Measurements from ENCODE around the gene EIF2S1. TPM values are rescaled to one million over a fixed set of nuclear protein-coding genes. Genes with fewer than 3 reads are reported as not detected.

Gene EIF2S1
- total and polyA plus RNA-seq, 4 donors: 22.5 to 109 (median 58.5) TPM

DNA sequence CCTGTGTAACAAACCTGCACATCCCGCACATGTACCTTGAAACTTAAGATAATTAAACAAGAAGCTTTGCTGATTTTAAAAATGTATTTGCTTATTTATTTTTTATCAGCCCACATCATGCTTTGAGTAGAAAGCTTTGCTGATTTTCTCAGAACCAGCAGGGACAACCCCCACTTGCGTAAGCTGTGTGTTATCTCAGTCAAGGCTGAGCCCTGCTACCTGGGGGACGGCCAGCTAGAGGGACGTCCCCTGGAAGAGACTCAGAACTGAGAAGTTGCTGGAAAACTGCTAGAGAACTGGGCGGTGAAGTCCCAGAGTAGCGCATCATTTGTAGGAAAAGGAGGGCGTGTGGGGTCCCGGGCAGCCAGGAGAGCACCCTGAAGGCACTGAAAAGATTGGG lies 56.0 kb downstream of the EIF2S1 start:
- no peak overlapping the region for H3K9ac ChIP-seq (ENCODE audit: insufficient read depth in 1 of 2, low read length in 2 of 2)
- TF ChIP-seq, protein P1, sequence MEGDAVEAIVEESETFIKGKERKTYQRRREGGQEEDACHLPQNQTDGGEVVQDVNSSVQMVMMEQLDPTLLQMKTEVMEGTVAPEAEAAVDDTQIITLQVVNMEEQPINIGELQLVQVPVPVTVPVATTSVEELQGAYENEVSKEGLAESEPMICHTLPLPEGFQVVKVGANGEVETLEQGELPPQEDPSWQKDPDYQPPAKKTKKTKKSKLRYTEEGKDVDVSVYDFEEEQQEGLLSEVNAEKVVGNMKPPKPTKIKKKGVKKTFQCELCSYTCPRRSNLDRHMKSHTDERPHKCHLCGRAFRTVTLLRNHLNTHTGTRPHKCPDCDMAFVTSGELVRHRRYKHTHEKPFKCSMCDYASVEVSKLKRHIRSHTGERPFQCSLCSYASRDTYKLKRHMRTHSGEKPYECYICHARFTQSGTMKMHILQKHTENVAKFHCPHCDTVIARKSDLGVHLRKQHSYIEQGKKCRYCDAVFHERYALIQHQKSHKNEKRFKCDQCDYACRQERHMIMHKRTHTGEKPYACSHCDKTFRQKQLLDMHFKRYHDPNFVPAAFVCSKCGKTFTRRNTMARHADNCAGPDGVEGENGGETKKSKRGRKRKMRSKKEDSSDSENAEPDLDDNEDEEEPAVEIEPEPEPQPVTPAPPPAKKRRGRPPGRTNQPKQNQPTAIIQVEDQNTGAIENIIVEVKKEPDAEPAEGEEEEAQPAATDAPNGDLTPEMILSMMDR (IDR thresholded peaks at IDR 0.05; ENCODE audit: control extremely low read depth, extremely low read depth): no peak
- no peaks in the 10 kb centered on the region for H3K9me3 ChIP-seq (ENCODE audit: control insufficient read depth in 4 of 4, insufficient read depth in 3 of 4, low read length in 3 of 4)
- ATAC-seq (ENCODE audit: insufficient read depth, low FRiP score) (no peak), DNase-seq (no peak)
- H3K27me3 ChIP-seq (ENCODE audit: control insufficient read depth in 3 of 3, insufficient read depth in 3 of 3, low read length in 2 of 3): peaks cover 0 to 13% (median 12%) of the 10 kb centered on the region in 3 donors
- no peak overlapping the region for H3K4me3 ChIP-seq
- H3K27ac ChIP-seq (ENCODE audit: low read depth in 1 of 2, low read length in 1 of 2): no peak overlapping the region
- peaks cover 0 to 6% (median 2%) of the 10 kb centered on the region in 5 donors for H3K4me1 ChIP-seq (ENCODE audit: control insufficient read depth in 5 of 5, insufficient read depth in 5 of 5, low read length in 5 of 5)
- 72 to 86% methylated on average over 8 of the region's 8 CpGs for WGBS, 2 donors
- H3K36me3 ChIP-seq (ENCODE audit: control insufficient read depth in 4 of 4, insufficient read depth in 4 of 4, low read length in 4 of 4): no peaks in the 10 kb centered on the region

DNA sequence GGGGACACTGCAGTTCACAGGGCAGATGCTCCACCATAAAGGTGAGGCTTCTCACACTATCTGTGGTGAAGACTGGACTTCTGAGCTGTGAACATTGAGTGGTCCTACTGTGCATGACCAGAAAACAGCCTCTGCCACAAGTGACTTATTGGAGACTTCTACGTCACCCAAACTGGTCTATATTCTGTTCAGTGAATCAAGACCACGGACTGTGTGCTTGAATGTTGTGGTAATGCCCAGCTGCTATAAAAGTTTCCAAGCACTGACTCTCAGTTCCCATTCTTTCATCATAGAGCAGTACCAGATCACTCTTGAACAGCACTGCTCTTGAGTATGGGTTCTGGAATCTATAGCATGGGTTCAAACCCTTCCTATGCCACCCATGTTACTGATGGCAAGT lies 56.7 kb downstream of the EIF2S1 start:
- WGBS, 2 donors: 84 to 89% methylated on average over 2 of the region's 2 CpGs
- ATAC-seq (ENCODE audit: insufficient read depth, low FRiP score) (no peak), DNase-seq (no peak)
- Histone ChIP-seq H3K9me3 (ENCODE audit: control insufficient read depth in 4 of 4, insufficient read depth in 3 of 4, low read length in 3 of 4) (no peaks in the 10 kb centered on the region), H3K27ac (ENCODE audit: low read depth in 1 of 2, low read length in 1 of 2) (no peak overlapping the region), H3K27me3 (ENCODE audit: control insufficient read depth in 3 of 3, insufficient read depth in 3 of 3, low read length in 2 of 3) (peaks cover 0 to 6% (median 6%) of the 10 kb centered on the region in 3 donors), H3K4me1 (ENCODE audit: control insufficient read depth in 5 of 5, insufficient read depth in 5 of 5, low read length in 5 of 5) (peaks cover 0 to 4% (median 2%) of the 10 kb centered on the region in 5 donors), H3K9ac (ENCODE audit: insufficient read depth in 1 of 2, low read length in 2 of 2) (no peak overlapping the region), H3K36me3 (ENCODE audit: control insufficient read depth in 4 of 4, insufficient read depth in 4 of 4, low read length in 4 of 4) (no peaks in the 10 kb centered on the region), H3K4me3 (no peak overlapping the region)
- TF ChIP-seq, protein P1 (IDR thresholded peaks at IDR 0.05; ENCODE audit: control extremely low read depth, extremely low read depth): no peak

DNA sequence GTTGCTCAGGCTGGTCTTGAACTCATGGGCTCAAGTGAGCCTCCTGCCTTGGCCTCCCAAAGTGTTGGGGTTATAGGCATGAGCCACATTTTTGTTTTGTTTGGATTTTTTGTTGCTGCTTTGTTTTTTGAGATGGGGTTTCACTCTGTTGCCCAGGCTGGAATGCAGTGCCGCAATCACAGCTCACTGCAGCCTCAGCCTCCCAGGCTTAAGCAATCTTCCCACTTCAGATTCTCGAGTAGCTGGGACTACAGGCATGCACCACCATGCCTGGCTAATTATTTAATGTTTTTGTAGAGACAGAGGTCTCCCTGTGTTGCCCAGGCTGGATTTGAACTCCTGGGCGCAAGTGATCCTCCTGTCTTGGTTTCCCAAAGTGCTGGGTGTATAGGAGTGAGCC lies 57.5 kb downstream of the EIF2S1 start:
- TF ChIP-seq, protein P1 (IDR thresholded peaks at IDR 0.05; ENCODE audit: control extremely low read depth, extremely low read depth): no peak
- Histone ChIP-seq H3K4me1 (ENCODE audit: control insufficient read depth in 5 of 5, insufficient read depth in 5 of 5, low read length in 5 of 5) (peaks cover 0 to 2% (median 0%) of the 10 kb centered on the region in 5 donors), H3K27ac (ENCODE audit: low read depth in 1 of 2, low read length in 1 of 2) (no peak overlapping the region), H3K27me3 (ENCODE audit: control insufficient read depth in 3 of 3, insufficient read depth in 3 of 3, low read length in 2 of 3) (peaks cover 0 to 2% (median 0%) of the 10 kb centered on the region in 3 donors), H3K36me3 (ENCODE audit: control insufficient read depth in 4 of 4, insufficient read depth in 4 of 4, low read length in 4 of 4) (no peaks in the 10 kb centered on the region), H3K9me3 (ENCODE audit: control insufficient read depth in 4 of 4, insufficient read depth in 3 of 4, low read length in 3 of 4) (no peaks in the 10 kb centered on the region), H3K4me3 (no peak overlapping the region), H3K9ac (ENCODE audit: insufficient read depth in 1 of 2, low read length in 2 of 2) (no peak overlapping the region)
- WGBS, 2 donors: 67 to 80% methylated on average over 3 of the region's 3 CpGs
- DNase-seq: no peak
- ATAC-seq (ENCODE audit: insufficient read depth, low FRiP score): no peak
